GM12878 (cell line): ENCODE measurements around the gene PIWIL4. TPM values are rescaled to one million over a fixed set of nuclear protein-coding genes. Genes with fewer than 3 reads are reported as not detected.

Source experiments
- ATAC-seq: fragments of 200-7000 bp; cut with Tn5 transposase; 3 replicates; pipeline ENCODE4 v1.9.1; 2020; ENCODE audit warnings: mild to moderate bottlenecking, moderate library complexity
- BruUV-seq: library from RNA; stranded (reverse); fragments of 400-500 nt; replicated peaks from 2 replicates; lab custom pipeline; 2021; lab: Mats Ljungman, UMichigan
- CTCF ChIA-PET: fragments of 300-600 bp; sonication (Branson Sonifier 250); formaldehyde crosslinking; extraction: SDS; loops from one replicate; lab custom pipeline; 2021; ENCODE audit warnings: inconsistent platforms; lab: Yijun Ruan, JAX
- POLR2A ChIA-PET: fragments of 350-600 bp; formaldehyde crosslinking; extraction: SDS; loops from one replicate; lab custom pipeline; 2021; ENCODE audit warnings: inconsistent platforms; lab: Charles Lee
- RAD21 ChIA-PET: fragments of 300-600 bp; sonication (Branson Sonifier 250); formaldehyde crosslinking; loops from one replicate; lab custom pipeline; 2023; ENCODE audit warnings: antibody characterized with exemption; ENCODE audit not compliant: unreplicated experiment; lab: Charles Lee
- SMC1A ChIA-PET: fragments of 300-600 bp; sonication (Branson Sonifier 250); formaldehyde crosslinking; loops from one replicate; lab custom pipeline; 2023; ENCODE audit not compliant: unreplicated experiment, uncharacterized antibody; lab: Charles Lee
- DNase-seq: peaks from one replicate; pipeline ENCODE4 v3.0.0-alpha.2; 2011; ENCODE audit warnings: low read depth, low spot score
- FAIRE-seq: peaks from 3 replicates; lab custom pipeline; 2011; peaks lifted over from hg19 to GRCh38; lab: Jason Lieb, UNC
- H2AFZ ChIP-seq: 2 replicates; pipeline ENCODE4 v1.6.0; 2011; ENCODE audit warnings: low read depth, low read length, control low read depth; ENCODE audit not compliant: control insufficient read depth
- H3K27ac ChIP-seq: 2 replicates; pipeline ENCODE4 v1.5.1; 2011; ENCODE audit warnings: control low read depth; ENCODE audit not compliant: control insufficient read depth, insufficient read depth
- H3K27me3 ChIP-seq, 2 experiments: replicated peaks in 1 of 2; 2 replicates each; pipeline versions ENCODE4 v1.6.0 to v1.6.1; 2011; ENCODE audit warnings: low read length in 1 of 2; ENCODE audit not compliant: control insufficient read depth in 2 of 2, insufficient read depth in 2 of 2
- H3K36me3 ChIP-seq, 2 experiments: 2 replicates each; pipeline ENCODE4 v1.5.1; 2011; ENCODE audit warnings: low read length in 1 of 2; ENCODE audit not compliant: control insufficient read depth in 2 of 2, insufficient read depth in 2 of 2
- H3K4me1 ChIP-seq: 2 replicates; pipeline ENCODE4 v1.6.1; 2011; ENCODE audit warnings: mild to moderate bottlenecking, low read length, moderate library complexity, mixed read lengths; ENCODE audit not compliant: control insufficient read depth, insufficient read depth
- H3K4me2 ChIP-seq: 2 replicates; pipeline ENCODE4 v1.6.0; 2011; ENCODE audit warnings: control low read depth; ENCODE audit not compliant: control insufficient read depth, insufficient read depth
- H3K4me3 ChIP-seq: fragments of 200-600 bp; sonication (generic); 2 replicates; pipeline ENCODE4 v1.5.1; 2016
- H3K79me2 ChIP-seq: 2 replicates; pipeline ENCODE4 v1.6.0; 2011; ENCODE audit warnings: low read length; ENCODE audit not compliant: control insufficient read depth, insufficient read depth
- H3K9ac ChIP-seq: 2 replicates; pipeline ENCODE4 v1.8.0; 2011; ENCODE audit warnings: low read length, control low read depth, mixed read lengths; ENCODE audit not compliant: control insufficient read depth, insufficient read depth
- H3K9me3 ChIP-seq: replicated peaks from 3 replicates; pipeline ENCODE4 v1.5.1; 2011; ENCODE audit warnings: mild to moderate bottlenecking, low read length; ENCODE audit not compliant: control insufficient read depth, insufficient read depth
- H4K20me1 ChIP-seq: 2 replicates; pipeline ENCODE4 v1.6.0; 2011; ENCODE audit not compliant: control insufficient read depth, insufficient read depth
- FOXK2 ChIP-seq: fragments of 450-650 bp; IDR thresholded peaks from 2 replicates; pipeline ENCODE4 v1.6.1; 2017; ENCODE audit warnings: mild to moderate bottlenecking, moderate library complexity
- GABPA ChIP-seq: IDR thresholded peaks from 2 replicates; pipeline ENCODE4 v1.6.1; 2014; ENCODE audit warnings: antibody characterized with exemption, low read depth, mild to moderate bottlenecking, inconsistent platforms
- HDAC2 ChIP-seq: fragments of 200-600 bp; sonication (generic); IDR thresholded peaks from 2 replicates; pipeline ENCODE4 v1.6.1; 2017
- NFYB ChIP-seq: IDR thresholded peaks from 2 replicates; pipeline ENCODE4 v1.6.1; 2011; ENCODE audit warnings: low read depth, mild to moderate bottlenecking, low read length, improper control_type of control experiment, moderate library complexity; ENCODE audit not compliant: insufficient read depth
- PAX5 ChIP-seq: IDR thresholded peaks from 2 replicates; pipeline ENCODE4 v1.6.1; 2011; ENCODE audit warnings: low read depth, low read length, borderline replicate concordance
- PBX3 ChIP-seq: IDR thresholded peaks from 2 replicates; pipeline ENCODE4 v1.6.1; 2011; ENCODE audit warnings: mild to moderate bottlenecking, low read depth, low read length, moderate library complexity; ENCODE audit not compliant: insufficient replicate concordance
- RELA ChIP-seq: fragments of 450-650 bp; IDR thresholded peaks from 2 replicates; pipeline ENCODE4 v1.8.0; 2014; ENCODE audit warnings: borderline replicate concordance; ENCODE audit not compliant: partially characterized antibody
- SKIL ChIP-seq: fragments of 450-650 bp; IDR thresholded peaks from 2 replicates; pipeline ENCODE4 v1.6.1; 2017; ENCODE audit warnings: mild to moderate bottlenecking, low read depth, inconsistent platforms; ENCODE audit not compliant: poor library complexity, severe bottlenecking
- SMARCA5 ChIP-seq: fragments of 450-650 bp; IDR thresholded peaks from 2 replicates; pipeline ENCODE4 v1.6.1; 2017; ENCODE audit warnings: mild to moderate bottlenecking
- SUZ12 ChIP-seq: fragments of 200-600 bp; sonication (generic); IDR thresholded peaks from one replicate; pipeline ENCODE4 v1.6.1; 2018; ENCODE audit warnings: antibody characterized with exemption, mild to moderate bottlenecking; ENCODE audit not compliant: unreplicated experiment
- TCF7 ChIP-seq: IDR thresholded peaks from 2 replicates; pipeline ENCODE4 v1.6.1; 2014; ENCODE audit warnings: antibody characterized with exemption, borderline replicate concordance
- WGBS: methylation state at CpG from one replicate; pipeline ENCODE4 v1.1.6; 2016; ENCODE audit warnings: low lambda C conversion rate; ENCODE audit not compliant: insufficient replicate concordance, insufficient coverage; ENCODE audit errors: missing lambda C conversion rate; 5-methylcytosine and 5-hydroxymethylcytosine counted together
- in situ Hi-C: fragments of 300-500 bp; cut with MboI; formaldehyde crosslinking; loops from 9 replicates; pipeline ENCODE4 v1.14.3; 2018; ENCODE audit warnings: mixed read lengths
- intact Hi-C: fragments of 100-400 bp; cut with micrococcal nuclease; formaldehyde crosslinking; loops from one replicate; pipeline ENCODE4 v1.14.2; 2022; ENCODE audit not compliant: unreplicated experiment
- polyA plus RNA-seq, 11 experiments: library from polyadenylated mRNA; depleted of rRNA in 4 of 11; unstranded in 6 of 11; stranded (reverse) in 5 of 11; fragments of >200 nt; fragmentation: Nextera tagmentation in 4 of 11; fragmentation: Illumina TruSeq in 1 of 11; extraction: Ambion mirVana in 4 of 11; extraction: Trizol in 1 of 11; gene quantifications; 1 replicate in 1 of 11; 2 replicates in 10 of 11; pipeline versions ENCODE4 v1.2.1 to v1.2.3, GENCODE V29; 2011 to 2016; ENCODE audit warnings: inconsistent platforms in 2 of 11, missing spikeins in 2 of 11, low read depth in 1 of 11
- total RNA-seq, 4 experiments: library from RNA; depleted of rRNA in 3 of 4; stranded (reverse); fragments of >200 nt in 3 of 4; fragmentation: Illumina TruSeq in 1 of 4; extraction: Trizol in 1 of 4; gene quantifications; 2 replicates each; pipeline versions ENCODE4 v1.2.1 to v1.2.3, GENCODE V29; 2013 to 2021
- TF ChIP-seq, protein P1 (sequence below): fragments of 450-650 bp; IDR thresholded peaks from 2 replicates; pipeline ENCODE4 v1.6.1; 2018; ENCODE audit warnings: borderline replicate concordance, mild to moderate bottlenecking; ENCODE audit not compliant: partially characterized antibody

The PIWIL4 gene
- total and polyA plus RNA-seq, 10 of the 15 experiments (the other 5 are each of a cell fraction or from before 2014, with no cell fraction given): 0.23 to 13.3 (median 0.47) TPM

GRCh38 chr11:94563848-94564467 lies 3.2 kb upstream of the PIWIL4 start:
- 63% methylated on average over 8 of the region's 8 CpGs for WGBS
- no peaks in the 10 kb centered on the region for H3K27me3 ChIP-seq
- no TSS peak for BruUV-seq
- FAIRE-seq: no peak
- ChIA-PET POLR2A (interaction anchor here (1.3 to 1.7 kb wide), 2 partner anchors 10 to 18 kb away, joined by 5 to 6 read pairs; no protein-coding TSS in a partner anchor), RAD21 (interaction anchor here (2.9 kb wide), 1 partner anchor 39 kb away, joined by 10 read pairs; no protein-coding TSS in a partner anchor), CTCF (interaction anchor here (0.6 to 1.9 kb wide), 3 partner anchors 11 to 35 kb away, joined by 3 to 18 read pairs (median 4); no protein-coding TSS in a partner anchor), SMC1A (interaction anchor here (1.9 to 2.5 kb wide), 4 partner anchors 9 to 39 kb away, joined by 6 to 12 read pairs (median 8); no protein-coding TSS in a partner anchor)
- H3K4me2 ChIP-seq: no peak overlapping the region
- no peaks in the 10 kb centered on the region for H3K79me2 ChIP-seq
- intact Hi-C loops: no loop called here
- no peak for ATAC-seq
- H3K9me3 ChIP-seq: no peaks in the 10 kb centered on the region
- no peak for TF ChIP-seq PBX3
- no peak for TF ChIP-seq SUZ12
- no peak for TF ChIP-seq SKIL
- no peak for TF ChIP-seq SMARCA5
- TF ChIP-seq NFYB: no peak
- no peak for TF ChIP-seq FOXK2
- no peak for TF ChIP-seq RELA
- TF ChIP-seq PAX5: no peak
- TF ChIP-seq, protein P1, sequence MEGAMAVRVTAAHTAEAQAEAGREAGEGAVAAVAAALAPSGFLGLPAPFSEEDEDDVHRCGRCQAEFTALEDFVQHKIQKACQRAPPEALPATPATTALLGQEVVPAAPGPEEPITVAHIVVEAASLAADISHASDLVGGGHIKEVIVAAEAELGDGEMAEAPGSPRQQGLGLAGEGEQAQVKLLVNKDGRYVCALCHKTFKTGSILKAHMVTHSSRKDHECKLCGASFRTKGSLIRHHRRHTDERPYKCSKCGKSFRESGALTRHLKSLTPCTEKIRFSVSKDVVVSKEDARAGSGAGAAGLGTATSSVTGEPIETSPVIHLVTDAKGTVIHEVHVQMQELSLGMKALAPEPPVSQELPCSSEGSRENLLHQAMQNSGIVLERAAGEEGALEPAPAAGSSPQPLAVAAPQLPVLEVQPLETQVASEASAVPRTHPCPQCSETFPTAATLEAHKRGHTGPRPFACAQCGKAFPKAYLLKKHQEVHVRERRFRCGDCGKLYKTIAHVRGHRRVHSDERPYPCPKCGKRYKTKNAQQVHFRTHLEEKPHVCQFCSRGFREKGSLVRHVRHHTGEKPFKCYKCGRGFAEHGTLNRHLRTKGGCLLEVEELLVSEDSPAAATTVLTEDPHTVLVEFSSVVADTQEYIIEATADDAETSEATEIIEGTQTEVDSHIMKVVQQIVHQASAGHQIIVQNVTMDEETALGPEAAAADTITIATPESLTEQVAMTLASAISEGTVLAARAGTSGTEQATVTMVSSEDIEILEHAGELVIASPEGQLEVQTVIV: no peak
- TF ChIP-seq GABPA: no peak
- no peak for TF ChIP-seq HDAC2
- no peak for TF ChIP-seq TCF7
- H3K4me3 ChIP-seq: no peak overlapping the region
- no peak overlapping the region for H2AFZ ChIP-seq
- in situ Hi-C loops: no loop called here
- H3K9ac ChIP-seq: no peak overlapping the region
- H3K4me1 ChIP-seq: no peaks in the 10 kb centered on the region
- H3K36me3 ChIP-seq: no peaks in the 10 kb centered on the region
- DNase-seq: no peak
- no peaks in the 10 kb centered on the region for H4K20me1 ChIP-seq
- no peak overlapping the region for H3K27ac ChIP-seq
